Prostate gland (tissue), 2 donors: ENCODE results near the gene UBE2L3. TPM values are rescaled to one million over a fixed set of nuclear protein-coding genes. Genes with fewer than 3 reads are reported as not detected.
"Not testable (repeated sequence)": the region's sequence is repeated elsewhere in the genome, so short reads cannot be mapped to it uniquely, and the experiment has no call there.

Experiments used
- DNase-seq: peaks from one replicate; pipeline ENCODE4 v3.0.0-alpha.2; 2019; ENCODE audit warnings: low spot score
- H3K27ac ChIP-seq, 2 donors: fragments of 200-600 bp; sonication (generic); 2 replicates each; pipeline ENCODE4 v1.5.1; 2017 to 2019
- H3K27me3 ChIP-seq: fragments of 200-600 bp; sonication (generic); replicated peaks from 2 replicates; pipeline ENCODE4 v1.5.1; 2019; ENCODE audit not compliant: insufficient read depth
- H3K36me3 ChIP-seq, 2 donors: fragments of 200-600 bp; sonication (generic); 1 replicate in 1 of 2; 2 replicates in 1 of 2; pipeline versions ENCODE4 v1.5.1 to v1.8.1; 2017 to 2019
- H3K4me1 ChIP-seq: fragments of 200-600 bp; sonication (generic); replicated peaks from 2 replicates; pipeline ENCODE4 v1.5.1; 2019
- H3K4me3 ChIP-seq, 2 donors: fragments of 200-600 bp; sonication (generic); 2 replicates each; pipeline ENCODE4 v1.5.1; 2017 to 2019
- H3K9me3 ChIP-seq: fragments of 200-600 bp; sonication (generic); 2 replicates; pipeline ENCODE4 v1.5.1; 2017
- POLR2A ChIP-seq: fragments of 450-650 bp; IDR thresholded peaks from one replicate; pipeline ENCODE4 v1.6.1; 2016; ENCODE audit warnings: antibody characterized with exemption, mild to moderate bottlenecking
- POLR2AphosphoS5 ChIP-seq: sonication (generic); formaldehyde crosslinking; IDR thresholded peaks from one replicate; pipeline ENCODE4 v1.6.1; 2017; ENCODE audit warnings: antibody characterized with exemption
- WGBS: methylation state at CpG from one replicate; pipeline ENCODE4 v1.1.5; 2018; 5-methylcytosine and 5-hydroxymethylcytosine counted together
- intact Hi-C: fragments of 100-400 bp; cut with DNase I; formaldehyde crosslinking; loops from one replicate; pipeline ENCODE4 v1.14.2; 2022
- total RNA-seq, 2 donors: library from RNA; depleted of rRNA; stranded (reverse); fragments of >200 nt; gene quantifications; one replicate each; pipeline ENCODE4 v1.1.0, GENCODE V29; 2016
- TF ChIP-seq, protein P1 (sequence below), 4 experiments: fragments of 200-600 bp in 2 of 4; fragments of 450-650 bp in 2 of 4; sonication (generic) in 2 of 4; IDR thresholded peaks; 1 replicate in 3 of 4; 2 replicates in 1 of 4; pipeline ENCODE4 v1.5.1; 2016 to 2019; ENCODE audit warnings: antibody characterized with exemption in 4 of 4, mild to moderate bottlenecking in 2 of 4, moderate library complexity in 2 of 4

The UBE2L3 gene
- total RNA-seq, 2 donors from 2014 or later: 61.7 to 78.1 TPM

GRCh38 chr22:21591695-21592094, 24.2 kb downstream of the UBE2L3 start:
- TF ChIP-seq POLR2AphosphoS5 (no peak), POLR2A (no peak)
- TF ChIP-seq, protein P1, sequence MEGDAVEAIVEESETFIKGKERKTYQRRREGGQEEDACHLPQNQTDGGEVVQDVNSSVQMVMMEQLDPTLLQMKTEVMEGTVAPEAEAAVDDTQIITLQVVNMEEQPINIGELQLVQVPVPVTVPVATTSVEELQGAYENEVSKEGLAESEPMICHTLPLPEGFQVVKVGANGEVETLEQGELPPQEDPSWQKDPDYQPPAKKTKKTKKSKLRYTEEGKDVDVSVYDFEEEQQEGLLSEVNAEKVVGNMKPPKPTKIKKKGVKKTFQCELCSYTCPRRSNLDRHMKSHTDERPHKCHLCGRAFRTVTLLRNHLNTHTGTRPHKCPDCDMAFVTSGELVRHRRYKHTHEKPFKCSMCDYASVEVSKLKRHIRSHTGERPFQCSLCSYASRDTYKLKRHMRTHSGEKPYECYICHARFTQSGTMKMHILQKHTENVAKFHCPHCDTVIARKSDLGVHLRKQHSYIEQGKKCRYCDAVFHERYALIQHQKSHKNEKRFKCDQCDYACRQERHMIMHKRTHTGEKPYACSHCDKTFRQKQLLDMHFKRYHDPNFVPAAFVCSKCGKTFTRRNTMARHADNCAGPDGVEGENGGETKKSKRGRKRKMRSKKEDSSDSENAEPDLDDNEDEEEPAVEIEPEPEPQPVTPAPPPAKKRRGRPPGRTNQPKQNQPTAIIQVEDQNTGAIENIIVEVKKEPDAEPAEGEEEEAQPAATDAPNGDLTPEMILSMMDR (IDR thresholded peaks at IDR 0.05): no peak
- intact Hi-C loops: no loop called here
- no peaks in the 10 kb centered on the region for H3K27me3 ChIP-seq
- H3K9me3 ChIP-seq: no peaks in the 10 kb centered on the region
- H3K4me3 ChIP-seq: no peak overlapping the region
- DNase-seq: no peak
- peaks cover 15% of the 10 kb centered on the region for H3K4me1 ChIP-seq
- WGBS: 59% methylated on average over 9 of the region's 9 CpGs
- peaks cover 0 to 12% of the 10 kb centered on the region in 2 donors for H3K36me3 ChIP-seq
- H3K27ac ChIP-seq: no peak overlapping the region

DNA sequence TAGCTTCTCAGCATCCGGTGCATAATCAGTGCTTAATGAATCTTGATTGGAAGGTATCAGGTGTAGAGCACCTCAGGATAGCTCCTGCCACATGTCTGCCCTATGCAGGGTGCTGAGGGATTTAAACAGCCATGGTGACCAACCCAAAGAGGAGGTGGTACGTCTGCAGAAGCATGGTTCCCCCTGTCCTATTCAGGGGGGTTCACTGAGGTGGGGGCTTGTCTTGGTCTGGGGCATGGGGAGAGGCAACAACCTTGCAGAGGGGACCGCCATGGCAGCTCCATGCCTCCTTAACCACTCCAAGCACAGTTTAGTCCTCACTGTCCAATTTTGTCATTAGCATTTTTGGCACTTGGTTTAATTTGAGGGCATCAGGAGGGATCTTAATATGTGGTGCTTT, 24.9 kb downstream of the UBE2L3 start:
- whole genome bisulfite sequencing: 96% methylated on average over 3 of the region's 3 CpGs
- H3K4me1 ChIP-seq: peaks cover 15% of the 10 kb centered on the region
- intact Hi-C loops: no loop called here

DNA sequence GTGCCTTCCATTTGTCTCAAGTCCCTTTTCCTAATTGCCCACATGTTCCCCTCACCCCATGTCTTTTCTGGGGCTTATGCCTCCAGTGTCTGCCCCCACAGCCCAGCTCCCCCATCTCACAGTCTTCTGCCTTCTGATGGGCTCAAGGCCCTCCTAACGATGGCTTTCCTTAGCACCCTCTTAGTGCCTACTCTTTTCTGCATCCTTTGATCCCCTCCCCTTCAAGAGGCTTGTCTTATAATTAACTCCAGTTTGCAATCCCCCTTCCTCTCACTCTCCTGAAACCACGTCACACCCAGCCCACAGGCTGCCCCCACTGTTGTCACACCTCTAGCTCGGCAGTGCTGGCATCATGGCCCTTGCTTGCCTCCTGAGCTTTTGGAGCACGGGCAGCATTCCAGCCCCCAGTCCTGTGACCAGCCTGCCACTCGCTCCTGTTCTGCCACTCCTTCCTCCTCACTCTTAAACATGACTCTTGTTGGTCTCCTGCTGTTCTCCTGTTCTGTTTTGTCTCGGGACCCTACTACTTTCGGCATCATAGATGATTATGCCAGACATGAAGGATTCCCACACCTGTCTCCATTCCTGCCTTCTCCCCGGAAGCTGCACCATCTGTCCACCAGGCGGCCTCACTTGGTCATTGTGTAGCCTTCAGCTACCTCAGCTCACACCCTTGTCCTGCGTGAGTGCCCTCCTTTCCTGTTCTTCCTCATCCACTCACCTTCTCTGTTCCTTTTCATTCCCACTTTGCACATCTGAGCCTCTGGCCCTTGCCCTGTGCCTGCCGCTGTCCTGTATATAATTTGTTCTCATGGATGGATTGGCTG, 26.1 kb downstream of the UBE2L3 start:
- Histone ChIP-seq H3K27me3 (no peaks in the 10 kb centered on the region), H3K9me3 (no peaks in the 10 kb centered on the region), H3K4me3 (no peak overlapping the region), H3K4me1 (peaks cover 15% of the 10 kb centered on the region), H3K27ac (no peak overlapping the region), H3K36me3 (peaks cover 0 to 12% of the 10 kb centered on the region in 2 donors)
- WGBS: 73% methylated on average over 11 of the region's 11 CpGs
- intact Hi-C loops: no loop called here
- no peak for DNase-seq
- TF ChIP-seq POLR2AphosphoS5 (no peak), POLR2A (no peak)
- TF ChIP-seq, protein P1 (IDR thresholded peaks at IDR 0.05): no peak

More for the DNA sequence above, 24.9 kb downstream of the UBE2L3 start:
- no peaks in the 10 kb centered on the region for H3K9me3 ChIP-seq
- no peak overlapping the region for H3K4me3 ChIP-seq
- DNase-seq: no peak
- peaks cover 0 to 12% of the 10 kb centered on the region in 2 donors for H3K36me3 ChIP-seq
- H3K27me3 ChIP-seq: no peaks in the 10 kb centered on the region
- no peak overlapping the region for H3K27ac ChIP-seq
- TF ChIP-seq, protein P1 (IDR thresholded peaks at IDR 0.05): no peak
- TF ChIP-seq POLR2A (no peak), POLR2AphosphoS5 (no peak)

DNA sequence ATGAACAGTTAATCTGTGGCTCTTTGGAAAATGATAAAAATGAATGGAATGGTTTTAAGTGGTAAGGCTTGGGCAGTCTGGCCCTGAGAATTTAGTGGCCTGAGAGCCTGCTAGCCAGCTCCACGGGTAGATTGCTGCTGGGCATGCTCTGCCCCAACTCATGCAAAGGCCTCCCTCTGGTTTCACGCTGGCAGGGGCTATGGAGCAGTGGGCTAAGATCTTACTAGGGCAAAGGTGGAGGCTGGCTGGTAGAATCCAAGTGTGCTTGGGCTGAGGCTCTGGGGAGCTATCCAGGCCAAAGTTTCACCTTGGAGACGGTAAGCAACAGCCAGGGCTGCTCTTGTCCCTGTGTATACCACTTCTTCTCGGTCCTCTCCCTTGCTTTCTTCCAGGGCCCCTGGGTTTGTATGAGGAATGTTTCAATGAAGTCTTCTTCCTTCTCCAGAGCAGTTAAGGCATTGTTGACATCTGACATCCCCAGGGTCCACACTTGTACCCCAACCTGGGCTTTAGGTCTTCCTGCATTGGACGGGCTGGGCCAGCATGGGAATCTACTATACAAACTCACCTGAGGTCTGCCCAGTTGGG, 27.4 kb downstream of the UBE2L3 start:
- Histone ChIP-seq H3K4me3 (no peak overlapping the region), H3K4me1 (peaks cover 15% of the 10 kb centered on the region), H3K27me3 (no peaks in the 10 kb centered on the region), H3K9me3 (no peaks in the 10 kb centered on the region), H3K27ac (no peak overlapping the region), H3K36me3 (peaks cover 0 to 12% of the 10 kb centered on the region in 2 donors)
- intact Hi-C loops: no loop called here
- DNase-seq: no peak
- WGBS: 82% methylated on average over 5 of the region's 5 CpGs
- TF ChIP-seq POLR2A: no peak
- TF ChIP-seq, protein P1 (IDR thresholded peaks at IDR 0.05): no peak
- TF ChIP-seq POLR2AphosphoS5: no peak

GRCh38 chr22:21596356-21597135, 29.0 kb downstream of the UBE2L3 start:
- H3K4me3 ChIP-seq, H3K9me3 ChIP-seq, intact Hi-C loops, DNase-seq, H3K27me3 ChIP-seq, H3K4me1 ChIP-seq, H3K27ac ChIP-seq: not testable (repeated sequence)
- H3K36me3 ChIP-seq: peaks cover 0 to 12% of the 10 kb centered on the region in 2 donors
- WGBS: 94% methylated on average over 13 of the region's 13 CpGs
